Measurements from ENCODE around the gene PATL1.
"Not testable (repeated sequence)": the region's sequence is repeated elsewhere in the genome, so short reads cannot be mapped to it uniquely, and the experiment has no call there.

Gene PATL1

GRCh38 chr11:59706518-59707285 is 37.9 kb upstream of the PATL1 start:
- ChIA-PET CTCF (no interaction called here), POLR2A (no interaction called here)
- no peak for TF ChIP-seq CTCF (IDR thresholded peaks at IDR 0.05; ENCODE audit: control extremely low read depth, extremely low read depth, low read depth, missing control alignments)
- DNase-seq (ENCODE audit: extremely low spot score), result no peak

DNA sequence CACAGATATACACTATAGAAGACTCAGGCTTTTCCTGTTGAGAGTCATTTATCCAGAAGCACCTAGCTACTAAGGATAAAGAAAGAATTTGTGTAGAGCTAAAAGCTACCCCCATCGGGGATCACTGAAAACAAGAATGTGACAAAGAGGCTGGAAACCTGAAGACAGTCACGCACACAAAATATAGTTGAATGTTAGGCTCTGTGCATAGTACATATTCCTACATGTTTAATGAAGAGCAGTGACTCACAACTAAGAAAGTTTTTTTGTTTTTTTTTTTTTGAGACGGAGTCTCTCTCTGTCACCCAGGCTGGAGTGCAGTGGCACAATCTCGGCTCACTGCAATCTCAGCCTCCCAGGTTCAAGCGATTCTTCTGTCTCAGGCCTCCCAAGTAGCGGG is 36.5 kb upstream of the PATL1 start:
- DNase-seq (ENCODE audit: extremely low spot score), result no peak
- TF ChIP-seq CTCF (IDR thresholded peaks at IDR 0.05; ENCODE audit: control extremely low read depth, extremely low read depth, low read depth, missing control alignments), result no peak
- CTCF ChIA-PET, result interaction anchor here (1.5 kb wide), 1 partner anchor 13 kb away, joined by 3 read pairs; no protein-coding TSS in a partner anchor
- POLR2A ChIA-PET, result no interaction called here

- CTCF ChIA-PET; DNase-seq (ENCODE audit: extremely low spot score); POLR2A ChIA-PET: not testable (repeated sequence)
Observed at GRCh38 chr11:59703515-59703914, 34.7 kb upstream of the PATL1 start.

DNA sequence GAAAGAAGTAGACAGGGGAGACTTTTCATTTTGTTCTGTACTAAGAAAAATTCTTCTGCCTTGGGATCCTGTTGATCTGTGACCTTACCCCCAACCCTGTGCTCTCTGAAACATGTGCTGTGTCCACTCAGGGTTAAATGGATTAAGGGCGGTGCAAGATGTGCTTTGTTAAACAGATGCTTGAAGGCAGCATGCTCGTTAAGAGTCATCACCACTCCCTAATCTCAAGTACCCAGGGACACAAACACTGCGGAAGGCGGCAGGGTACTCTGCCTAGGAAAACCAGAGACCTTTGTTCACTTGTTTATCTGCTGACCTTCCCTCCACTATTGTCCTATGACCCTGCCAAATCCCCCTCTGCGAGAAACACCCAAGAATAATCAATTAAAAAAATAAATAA is 31.3 kb upstream of the PATL1 start:
- POLR2A ChIA-PET; CTCF ChIA-PET; DNase-seq (ENCODE audit: extremely low spot score): not testable (repeated sequence)

DNA sequence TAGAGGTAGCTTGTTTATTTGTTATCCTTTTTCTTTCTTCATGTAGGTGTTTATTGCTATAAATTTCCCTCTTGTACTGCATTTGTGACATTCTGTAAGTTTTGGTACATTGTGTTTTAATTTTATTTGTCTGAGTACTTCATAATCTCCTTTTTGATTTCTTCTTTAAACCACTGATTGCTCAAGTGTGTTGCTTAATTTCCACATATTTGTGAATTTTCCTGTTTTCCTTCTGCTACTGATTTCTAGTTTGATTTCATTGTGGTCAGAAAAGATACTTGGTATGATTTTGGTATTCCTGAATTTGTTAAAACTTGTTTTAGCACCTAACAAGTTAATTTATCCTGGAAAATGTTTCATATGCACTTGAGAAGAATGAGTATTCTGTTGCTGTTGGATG is 29.7 kb upstream of the PATL1 start:
- no peak for TF ChIP-seq CTCF (IDR thresholded peaks at IDR 0.05; ENCODE audit: control extremely low read depth, extremely low read depth, low read depth, missing control alignments)
- DNase-seq (ENCODE audit: extremely low spot score), result no peak
- ChIA-PET CTCF (no interaction called here), POLR2A (no interaction called here)

DNA sequence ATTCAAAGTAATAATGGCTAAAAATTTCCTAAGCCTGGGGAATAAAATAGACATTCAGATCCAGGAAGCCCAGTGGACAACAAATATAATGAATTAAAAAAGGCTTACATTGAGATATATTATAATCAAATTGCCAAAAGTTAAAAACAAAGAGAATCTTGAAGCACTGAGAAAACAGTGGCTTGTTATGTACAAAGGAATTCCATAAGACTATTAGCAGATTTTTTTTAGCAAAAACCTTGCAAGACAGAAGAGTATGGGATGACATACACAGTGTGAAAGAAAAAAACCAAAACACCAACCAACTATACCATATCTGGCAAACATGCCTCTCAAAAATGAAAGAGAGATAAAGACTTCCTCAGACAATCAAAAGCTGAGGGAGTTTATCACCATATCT is 24.1 kb upstream of the PATL1 start:
- no peak for DNase-seq (ENCODE audit: extremely low spot score)
- CTCF ChIA-PET, result interaction anchor here (1.3 kb wide), 1 partner anchor 160 kb away, joined by 3 read pairs; no protein-coding TSS in a partner anchor
- POLR2A ChIA-PET, result no interaction called here
- TF ChIP-seq CTCF (IDR thresholded peaks at IDR 0.05; ENCODE audit: control extremely low read depth, extremely low read depth, low read depth, missing control alignments), result no peak

DNA sequence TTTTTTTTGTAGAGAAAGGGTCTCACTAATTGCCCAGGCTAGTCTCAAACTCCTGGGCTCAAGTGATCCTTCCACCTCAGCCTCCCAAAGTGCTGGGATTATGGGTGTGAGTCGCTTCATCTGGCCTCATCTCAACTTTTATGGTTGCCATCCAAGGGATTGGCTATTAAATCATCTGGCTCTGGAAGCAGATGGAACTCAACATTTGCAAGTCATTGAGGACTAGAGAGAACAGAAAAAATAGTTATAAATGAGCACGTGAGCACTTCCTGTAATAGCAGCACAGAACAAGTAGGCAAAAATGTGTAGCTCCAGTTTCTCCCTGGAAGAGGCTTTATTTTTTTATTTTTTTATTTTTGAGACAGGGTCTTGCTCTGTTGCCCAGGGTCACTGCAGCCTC is 22.3 kb upstream of the PATL1 start:
- TF ChIP-seq CTCF (IDR thresholded peaks at IDR 0.05; ENCODE audit: control extremely low read depth, extremely low read depth, low read depth, missing control alignments), result no peak
- CTCF ChIA-PET, result interaction anchor here (4.1 kb wide), 1 partner anchor 11 kb away, joined by 22 read pairs; no protein-coding TSS in a partner anchor
- DNase-seq (ENCODE audit: extremely low spot score), result no peak
- POLR2A ChIA-PET, result interaction anchor here (0.6 kb wide), 1 partner anchor 541 kb away, joined by 4 read pairs; no protein-coding TSS in a partner anchor
